H1 (cell line): Measurements from ENCODE around the gene GRID2.

ENCODE experiments used
- CEBPB ChIP-seq: IDR thresholded peaks from 2 replicates; pipeline ENCODE4 v1.6.1; 2012; ENCODE audit warnings: low read depth, low read length
- CREB1 ChIP-seq: IDR thresholded peaks from 2 replicates; pipeline ENCODE4 v1.6.1; 2012; ENCODE audit warnings: inconsistent platforms
- MAX ChIP-seq: IDR thresholded peaks from 2 replicates; pipeline ENCODE4 v1.6.1; 2012; ENCODE audit warnings: inconsistent platforms
- POLR2AphosphoS5 ChIP-seq: IDR thresholded peaks from 2 replicates; pipeline ENCODE4 v1.6.1; 2011; ENCODE audit warnings: low read depth, low read length
- RFX5 ChIP-seq: IDR thresholded peaks from 2 replicates; pipeline ENCODE4 v1.6.1; 2011; ENCODE audit warnings: low read depth, low read length, improper control_type of control experiment, borderline replicate concordance
- TCF12 ChIP-seq: IDR thresholded peaks from 2 replicates; pipeline ENCODE4 v1.6.1; 2011; ENCODE audit warnings: low read depth, mild to moderate bottlenecking, low read length
- ZNF274 ChIP-seq: IDR thresholded peaks from 2 replicates; pipeline ENCODE4 v1.7.0; 2012; ENCODE audit warnings: low read length, borderline replicate concordance; ENCODE audit errors: extremely low read depth

GRCh38 chr4:93086356-93086755, 782.6 kb downstream of the GRID2 start:
- TF ChIP-seq TCF12 (no peak), RFX5 (no peak), ZNF274 (no peak), CREB1 (no peak), POLR2AphosphoS5 (no peak), MAX (no peak), CEBPB (no peak)
